ENCODE measurements around the gene ENDOV.
A peak's percentile ranks its signal among the peaks of the same experiment; 100 is the strongest.

The ENDOV gene

GRCh38 chr17:80472996-80473395 is 58.0 kb downstream of the ENDOV start:
- no peak for DNase-seq

GRCh38 chr17:80473701-80474100 is 58.7 kb downstream of the ENDOV start:
- DNase-seq, result no peak

GRCh38 chr17:80474231-80474960 is 59.4 kb downstream of the ENDOV start:
- peak; percentile 33 for DNase-seq

- no peak for DNase-seq
Measured at GRCh38 chr17:80474961-80475909, 60.3 kb downstream of the ENDOV start.

- DNase-seq, result no peak
Measured at GRCh38 chr17:80475910-80476876, 61.2 kb downstream of the ENDOV start, which contains the start of gene NPTX1. Gene NPTX1, minus strand, starts transcription at chr17:80476607. Its CDS starts 161 bp downstream, at chr17:80476446.

- no peak for DNase-seq
Measured at GRCh38 chr17:80476877-80477646, 62.1 kb downstream of the ENDOV start.

- no peak for DNase-seq
Measured at GRCh38 chr17:80477647-80478478, 62.9 kb downstream of the ENDOV start.

- DNase-seq, result no peak
Measured at GRCh38 chr17:80478487-80479245, 63.7 kb downstream of the ENDOV start.

GRCh38 chr17:80479246-80479566 is 64.2 kb downstream of the ENDOV start:
- no peak for DNase-seq

- DNase-seq, result no peak
Measured at GRCh38 chr17:80480248-80480647, 65.3 kb downstream of the ENDOV start.

- no peak for DNase-seq
Measured at GRCh38 chr17:80481284-80482057, 66.5 kb downstream of the ENDOV start.

- no peak for DNase-seq
Measured at GRCh38 chr17:80482058-80482318, 67.0 kb downstream of the ENDOV start.

- no peak for DNase-seq
Measured at GRCh38 chr17:80482555-80483308, 67.8 kb downstream of the ENDOV start.

GRCh38 chr17:80485846-80486245 is 70.9 kb downstream of the ENDOV start:
- DNase-seq, result peak; percentile 80

- DNase-seq, result no peak
Measured at GRCh38 chr17:80486692-80487091, 71.7 kb downstream of the ENDOV start.

GRCh38 chr17:80487511-80487910 is 72.5 kb downstream of the ENDOV start:
- DNase-seq, result no peak

All from DMS 273 treated with DMSO at 0.1 percent for 48 hours (cell line).